Esophagus (tissue), 2 donors: ENCODE measurements around the gene TLNRD1. TPM values are rescaled to one million over a fixed set of nuclear protein-coding genes. Genes with fewer than 3 reads are reported as not detected.
A peak's percentile ranks its signal among the peaks of the same experiment; 100 is the strongest.

Experiments used
- H3K27ac ChIP-seq, 2 donors: one replicate each; pipeline ENCODE4 v1.5.1; 2013; ENCODE audit warnings: low read depth in 2 of 2, mild to moderate bottlenecking in 2 of 2, inconsistent platforms in 1 of 2, low read length in 1 of 2, moderate library complexity in 1 of 2
- H3K27me3 ChIP-seq, 2 donors: one replicate each; pipeline ENCODE4 v1.6.1; 2013; ENCODE audit warnings: low read length in 2 of 2, control low read depth in 1 of 2, mild to moderate bottlenecking in 1 of 2; ENCODE audit not compliant: insufficient read depth in 2 of 2, control insufficient read depth in 1 of 2
- H3K36me3 ChIP-seq, 2 donors: one replicate each; pipeline ENCODE4 v1.6.1; 2013; ENCODE audit warnings: low read length in 1 of 2; ENCODE audit not compliant: control insufficient read depth in 2 of 2, insufficient read depth in 2 of 2
- H3K4me1 ChIP-seq, 2 donors: one replicate each; pipeline ENCODE4 v1.6.1; 2013; ENCODE audit warnings: low read length in 1 of 2; ENCODE audit not compliant: control insufficient read depth in 2 of 2, insufficient read depth in 2 of 2
- H3K4me3 ChIP-seq, 2 donors: one replicate each; pipeline ENCODE4 v1.5.1; 2013; ENCODE audit warnings: low read length in 2 of 2, mild to moderate bottlenecking in 2 of 2, low read depth in 1 of 2, moderate library complexity in 1 of 2
- H3K9me3 ChIP-seq, 2 donors: one replicate each; pipeline ENCODE4 v1.6.1; 2013; ENCODE audit warnings: mild to moderate bottlenecking in 2 of 2, low read depth in 1 of 2, low read length in 1 of 2, moderate library complexity in 1 of 2; ENCODE audit not compliant: control insufficient read depth in 2 of 2, insufficient read depth in 1 of 2
- WGBS, 2 donors: extraction: QIAGEN DNeasy Blood & Tissue Kit; methylation state at CpG; one replicate each; pipeline ENCODE4 v1.1.7; 2013; 5-methylcytosine and 5-hydroxymethylcytosine counted together
- polyA plus RNA-seq, 2 donors: library from polyadenylated mRNA; stranded (reverse); fragments of 200-250 nt; gene quantifications; one replicate each; pipeline ENCODE4 v1.2.3, GENCODE V29; 2013
- donor health status: healthy with polysubstance abuse.
- donor health status: Bipolar disorder and iron deficiency.

Gene TLNRD1
- polyA plus RNA-seq, 2 donors = 5.6 to 5.9 TPM

DNA sequence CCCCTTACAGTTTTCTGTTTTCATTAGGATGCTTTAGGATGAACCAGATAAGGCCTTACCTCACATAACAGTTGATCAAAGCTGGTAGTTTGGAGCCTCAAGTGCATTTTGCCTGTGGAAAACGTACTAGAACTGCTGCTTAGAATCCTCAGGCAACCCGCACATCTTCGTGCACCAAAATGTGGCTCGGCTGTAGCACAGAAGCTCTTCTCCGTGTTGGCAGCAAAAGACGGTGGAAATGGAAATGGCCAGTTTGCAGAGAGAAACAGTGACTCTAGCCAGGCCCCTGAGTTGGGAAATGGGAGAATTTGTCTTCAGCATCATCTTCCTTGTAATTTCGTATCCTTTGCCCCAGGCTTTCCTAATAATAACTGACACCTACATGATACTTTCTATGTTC is 20.6 kb downstream of the TLNRD1 start:
- Histone ChIP-seq H3K27me3 (no peaks in the 10 kb centered on the region), H3K4me3 (no peak overlapping the region), H3K9me3 (no peaks in the 10 kb centered on the region), H3K4me1 (no peaks in the 10 kb centered on the region), H3K27ac (no peak overlapping the region), H3K36me3 (no peaks in the 10 kb centered on the region)
- 92 to 95% methylated on average over 7 of the region's 7 CpGs for WGBS, 2 donors

DNA sequence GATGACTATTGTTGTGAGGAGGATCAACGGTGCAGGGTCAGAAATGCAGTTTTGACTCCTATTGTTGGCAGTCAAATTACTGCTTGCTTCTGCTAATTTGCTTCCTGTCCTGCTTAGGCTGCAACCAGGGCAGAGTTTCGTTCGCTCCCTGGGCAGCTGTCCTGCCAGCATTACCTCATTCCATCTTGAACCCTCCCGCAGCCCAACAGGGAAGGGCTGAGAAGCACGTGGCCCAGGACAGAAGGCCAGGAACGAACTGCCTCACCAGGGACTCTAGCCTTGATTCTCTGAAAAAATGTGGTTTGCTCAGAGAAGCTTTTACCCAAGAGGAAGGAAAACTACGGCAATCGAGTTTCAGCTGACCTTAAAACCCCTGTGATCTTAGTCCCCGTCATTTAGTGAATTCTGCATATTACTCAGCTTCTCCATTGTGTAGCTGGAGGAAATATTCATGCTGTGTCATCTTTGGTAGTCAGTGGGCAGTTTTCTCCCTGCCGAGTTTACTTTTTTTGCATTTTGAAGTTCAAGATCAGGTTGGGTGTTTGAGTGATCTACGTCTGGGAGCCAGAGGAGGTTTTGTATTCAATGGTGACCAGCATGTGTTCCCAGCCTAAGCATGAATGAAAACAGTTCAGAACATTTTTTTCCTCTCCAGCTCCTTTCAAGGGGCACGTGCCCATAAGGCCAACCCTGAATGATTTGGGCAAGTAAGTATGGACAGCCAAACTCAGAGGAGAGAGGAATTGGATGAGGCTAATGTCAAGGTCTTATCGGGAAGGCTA is 23.0 kb downstream of the TLNRD1 start:
- Histone ChIP-seq H3K36me3 (no peaks in the 10 kb centered on the region), H3K27ac (peak overlapping the region; percentile 14 to 62), H3K9me3 (no peaks in the 10 kb centered on the region), H3K27me3 (no peaks in the 10 kb centered on the region), H3K4me1 (no peaks in the 10 kb centered on the region), H3K4me3 (no peak overlapping the region)
- 55 to 59% methylated on average over 13 of the region's 13 CpGs for WGBS, 2 donors

- no peaks in the 10 kb centered on the region for H3K36me3 ChIP-seq
- 81 to 83% methylated on average over 10 of the region's 10 CpGs for WGBS, 2 donors
- H3K9me3 ChIP-seq = peaks cover 0 to under 1% of the 10 kb centered on the region in 2 donors
- H3K27me3 ChIP-seq = no peaks in the 10 kb centered on the region
- H3K4me3 ChIP-seq = no peak overlapping the region
- no peaks in the 10 kb centered on the region for H3K4me1 ChIP-seq
- peak overlapping the region; percentile 14 to 47 for H3K27ac ChIP-seq
Observed at GRCh38 chr15:81024265-81024872, 23.6 kb downstream of the TLNRD1 start.

- no peaks in the 10 kb centered on the region for H3K4me1 ChIP-seq
- H3K9me3 ChIP-seq = peaks cover 0 to 3% of the 10 kb centered on the region in 2 donors
- H3K27me3 ChIP-seq = no peaks in the 10 kb centered on the region
- WGBS, 2 donors = 94 to 97% methylated on average over 8 of the region's 8 CpGs
- H3K4me3 ChIP-seq = no peak overlapping the region
- no peaks in the 10 kb centered on the region for H3K36me3 ChIP-seq
- no peak overlapping the region for H3K27ac ChIP-seq
Observed at GRCh38 chr15:81024936-81025335, 24.2 kb downstream of the TLNRD1 start.

- Histone ChIP-seq H3K4me1 (no peaks in the 10 kb centered on the region), H3K36me3 (no peaks in the 10 kb centered on the region), H3K27me3 (no peaks in the 10 kb centered on the region), H3K9me3 (peaks cover 0 to 3% of the 10 kb centered on the region in 2 donors), H3K27ac (no peak overlapping the region), H3K4me3 (no peak overlapping the region)
- WGBS, 2 donors = 82 to 84% methylated on average over 4 of the region's 4 CpGs
Observed at GRCh38 chr15:81025721-81026370, 25.1 kb downstream of the TLNRD1 start.

DNA sequence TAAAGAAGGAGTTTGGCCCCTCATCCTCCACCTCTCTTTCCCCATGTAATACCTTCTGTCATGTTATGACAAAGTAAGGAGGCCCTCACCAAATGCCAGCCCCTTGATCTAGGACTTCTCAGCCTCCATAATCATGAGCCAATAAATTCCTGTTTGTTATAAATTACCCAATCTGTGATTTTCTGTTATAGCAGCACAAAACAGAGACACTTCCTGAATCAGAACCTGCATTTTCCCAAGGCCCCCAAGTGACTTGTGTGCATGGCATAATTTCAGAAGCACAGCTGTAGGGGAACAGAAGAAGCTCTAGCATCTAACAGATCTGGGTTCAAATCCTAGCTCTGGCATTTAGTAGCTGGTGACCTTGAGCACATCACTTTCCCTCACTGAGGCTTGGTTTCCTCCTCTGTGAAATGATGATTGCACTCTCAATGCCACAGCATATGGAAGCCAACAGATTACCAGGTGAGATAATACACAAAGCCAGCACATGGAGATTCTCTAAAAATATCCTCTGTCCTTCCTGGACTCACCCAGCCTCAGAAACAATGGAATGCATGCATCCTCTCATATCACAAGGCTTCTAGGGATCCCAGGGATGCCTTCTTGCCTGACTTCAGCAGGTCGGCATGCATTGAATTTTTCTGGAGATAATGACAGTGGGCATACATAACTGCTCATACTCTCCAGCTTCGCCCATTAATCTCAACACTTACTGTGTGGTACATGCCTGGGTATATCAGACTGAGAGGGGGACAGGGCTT is 26.3 kb downstream of the TLNRD1 start:
- Histone ChIP-seq H3K4me1 (no peaks in the 10 kb centered on the region), H3K27me3 (no peaks in the 10 kb centered on the region), H3K36me3 (no peaks in the 10 kb centered on the region), H3K4me3 (no peak overlapping the region), H3K9me3 (peaks cover 0 to 3% of the 10 kb centered on the region in 2 donors), H3K27ac (no peak overlapping the region)
- WGBS, 2 donors = 94% methylated on average over 2 of the region's 2 CpGs

DNA sequence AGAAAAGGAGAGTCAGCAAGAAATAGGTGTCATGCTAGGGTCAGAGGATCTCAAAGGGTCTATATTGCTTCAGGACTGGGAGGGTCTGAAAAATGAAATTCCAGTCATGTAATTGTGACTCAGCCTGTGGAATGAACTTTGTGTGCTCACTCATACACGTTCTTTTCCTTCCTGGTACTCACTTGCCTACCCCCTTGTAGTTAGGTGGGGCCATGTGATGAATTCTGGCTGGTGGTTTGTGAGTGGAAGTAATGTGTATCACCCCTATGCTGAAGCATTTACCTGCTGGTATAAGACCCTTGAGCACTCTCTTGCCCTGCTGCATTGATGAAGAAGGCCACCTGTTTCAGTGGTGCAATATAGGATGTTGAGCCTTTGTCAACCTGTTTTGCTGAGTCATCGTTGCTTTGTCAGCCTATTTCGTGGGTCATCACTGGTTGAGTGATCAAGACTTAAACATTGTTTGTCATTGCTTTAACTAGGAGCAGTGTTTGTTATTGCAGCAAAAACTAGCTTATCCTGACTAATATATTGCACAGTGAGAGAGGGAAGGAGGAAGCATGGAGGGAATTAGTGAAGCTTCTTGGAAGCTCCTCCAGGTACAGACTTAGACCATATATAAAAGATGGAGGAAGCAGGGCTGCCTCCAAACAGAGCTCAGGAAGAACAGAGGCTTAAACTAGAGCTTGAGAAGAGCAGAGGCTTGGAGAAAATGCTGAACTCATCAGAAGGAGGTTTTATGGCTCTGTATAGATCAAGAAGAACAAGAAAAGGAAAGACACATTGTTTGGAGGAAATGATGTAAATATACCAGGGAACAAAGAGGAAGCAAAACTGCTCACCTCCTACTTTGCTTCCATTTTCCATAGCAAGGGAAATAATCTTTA is 28.9 kb downstream of the TLNRD1 start:
- Histone ChIP-seq H3K9me3 (peaks cover 0 to 3% of the 10 kb centered on the region in 2 donors), H3K27ac (no peak overlapping the region), H3K4me1 (peaks cover 0 to 2% of the 10 kb centered on the region in 2 donors), H3K4me3 (no peak overlapping the region), H3K27me3 (no peaks in the 10 kb centered on the region), H3K36me3 (no peaks in the 10 kb centered on the region)
- 58 to 59% methylated on average over 3 of the region's 3 CpGs for WGBS, 2 donors

DNA sequence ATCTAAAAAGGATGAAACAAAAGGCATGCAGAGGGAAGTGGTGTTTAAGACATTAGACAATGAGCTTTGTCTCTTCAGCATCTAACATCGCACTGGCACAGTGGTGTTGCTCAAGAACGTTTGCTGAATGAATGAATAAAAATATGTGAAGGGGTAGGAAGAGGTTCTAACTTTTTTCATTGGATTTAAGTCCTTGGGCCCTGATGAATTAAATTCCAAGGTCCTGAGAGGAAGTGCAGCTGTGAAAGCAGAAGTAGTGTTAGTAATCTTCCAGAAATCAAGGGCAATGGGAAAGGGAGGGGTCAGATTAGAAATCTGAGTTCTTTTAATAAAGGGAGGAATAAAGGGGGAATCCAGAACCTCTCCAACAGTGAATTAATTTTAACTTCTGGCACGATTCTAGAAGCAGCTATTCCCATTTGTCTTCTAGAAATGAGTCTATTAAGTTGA is 29.6 kb downstream of the TLNRD1 start:
- H3K27ac ChIP-seq = no peak overlapping the region
- 58 to 75% methylated on average over 3 of the region's 3 CpGs for WGBS, 2 donors
- H3K27me3 ChIP-seq = no peaks in the 10 kb centered on the region
- peaks cover 0 to 3% of the 10 kb centered on the region in 2 donors for H3K9me3 ChIP-seq
- H3K4me1 ChIP-seq = peaks cover 0 to 2% of the 10 kb centered on the region in 2 donors
- no peak overlapping the region for H3K4me3 ChIP-seq
- no peaks in the 10 kb centered on the region for H3K36me3 ChIP-seq
